ENCODE data around the gene PGRMC2.
"Not testable (repeated sequence)": the region's sequence is repeated elsewhere in the genome, so short reads cannot be mapped to it uniquely, and the experiment has no call there.

Gene PGRMC2

GRCh38 chr4:128268970-128269369 is 18.6 kb downstream of the PGRMC2 start:
- no peak for DNase-seq (ENCODE audit: low read depth in 2 of 2)

- DNase-seq (ENCODE audit: low read depth in 2 of 2), result no peak
Measured at GRCh38 chr4:128267745-128268144, 19.9 kb downstream of the PGRMC2 start.

- DNase-seq (ENCODE audit: low read depth in 2 of 2), result not testable (repeated sequence)
Measured at GRCh38 chr4:128267171-128267570, 20.4 kb downstream of the PGRMC2 start.

DNA sequence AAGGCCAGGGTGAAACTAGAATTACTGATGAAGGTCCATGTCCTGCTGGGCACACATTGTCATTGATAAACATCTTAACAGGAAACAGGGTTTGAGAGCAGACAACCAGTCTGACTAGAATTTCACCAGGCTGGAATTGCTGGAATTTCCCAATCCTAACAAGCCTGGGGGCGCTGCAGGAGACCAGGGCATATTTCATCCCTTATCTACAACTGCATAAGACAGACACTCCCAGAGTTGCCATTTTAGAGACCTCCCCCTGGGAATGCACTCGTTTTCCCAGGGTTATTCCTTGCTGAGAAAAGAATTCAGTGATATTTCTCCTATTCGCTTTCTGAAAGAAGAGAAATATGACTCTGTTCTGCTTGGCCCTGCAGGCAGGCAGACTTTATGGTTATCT is 22.1 kb downstream of the PGRMC2 start:
- DNase-seq (ENCODE audit: low read depth in 2 of 2), result not testable (repeated sequence)

GRCh38 chr4:128259889-128260288 is 27.7 kb downstream of the PGRMC2 start:
- DNase-seq (ENCODE audit: low read depth in 2 of 2), result not testable (repeated sequence)

DNA sequence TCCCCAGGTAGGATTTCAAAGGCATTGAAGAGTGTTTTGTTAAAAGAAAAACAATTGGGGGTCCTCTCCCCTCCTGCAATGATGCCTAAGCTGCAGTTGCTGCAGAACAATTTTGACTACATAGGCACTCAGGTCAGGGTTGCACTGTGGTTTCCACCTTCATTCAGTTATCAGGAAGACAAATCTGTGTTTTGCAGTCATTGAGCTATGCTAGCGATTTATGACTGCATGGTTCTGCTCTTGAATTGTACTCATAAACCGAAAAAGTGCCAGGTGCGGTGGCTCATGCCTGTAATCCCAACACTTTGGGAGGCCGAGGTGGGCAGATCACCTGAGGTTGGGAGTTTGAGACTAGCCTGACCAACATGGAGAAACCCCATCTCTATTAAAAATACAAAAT is 29.4 kb downstream of the PGRMC2 start:
- DNase-seq (ENCODE audit: low read depth in 2 of 2), result not testable (repeated sequence)

- no peak for DNase-seq (ENCODE audit: low read depth in 2 of 2)
Measured at GRCh38 chr4:128256539-128256938, 31.1 kb downstream of the PGRMC2 start.

DNA sequence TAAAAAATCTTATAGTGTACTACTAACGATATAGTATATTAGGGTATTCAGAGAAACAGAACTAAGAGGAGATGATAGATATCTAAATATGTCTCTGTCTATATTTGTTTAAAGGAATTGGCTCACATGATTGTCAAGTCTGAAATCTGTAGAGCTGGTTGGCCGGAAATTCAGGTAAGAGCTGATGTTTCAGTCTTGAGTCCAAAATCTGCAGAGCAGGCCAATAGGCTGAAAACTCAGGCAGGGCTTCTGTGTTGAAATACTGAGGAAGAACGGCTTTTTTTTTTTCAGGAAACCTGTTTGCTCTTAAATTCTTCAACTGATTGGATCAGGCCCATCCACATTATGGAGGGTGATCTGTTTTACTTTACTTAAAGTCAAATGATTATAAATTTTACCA is 31.7 kb downstream of the PGRMC2 start:
- DNase-seq (ENCODE audit: low read depth in 2 of 2), result no peak

- DNase-seq (ENCODE audit: low read depth in 2 of 2), result no peak
Measured at GRCh38 chr4:128249787-128250668, 37.6 kb downstream of the PGRMC2 start.

GRCh38 chr4:128247906-128248305 is 39.7 kb downstream of the PGRMC2 start:
- DNase-seq (ENCODE audit: low read depth in 2 of 2), result no peak

- not testable (repeated sequence) for DNase-seq (ENCODE audit: low read depth in 2 of 2)
Measured at GRCh38 chr4:128245391-128245790, 42.2 kb downstream of the PGRMC2 start.

DNA sequence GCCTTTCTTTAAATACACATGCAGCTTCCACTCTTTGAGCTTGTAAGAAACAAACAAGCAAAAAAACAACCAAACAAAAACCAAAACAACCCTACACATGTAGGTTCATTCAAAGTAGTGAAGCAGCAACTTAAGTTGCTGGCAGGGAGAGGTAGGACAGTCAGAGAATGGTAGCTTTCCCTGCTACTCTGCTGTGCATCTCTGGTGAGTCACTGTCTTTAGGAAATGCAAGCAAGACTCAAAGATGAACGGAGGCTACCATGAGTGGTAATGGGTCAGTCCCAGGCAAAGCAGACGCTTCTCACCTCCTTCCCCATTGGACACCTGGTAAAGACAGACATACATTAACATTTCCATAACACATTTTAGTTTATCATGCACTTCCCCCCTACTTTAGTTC is 43.2 kb downstream of the PGRMC2 start:
- no peak for DNase-seq (ENCODE audit: low read depth in 2 of 2)

- no peak for DNase-seq (ENCODE audit: low read depth in 2 of 2)
Measured at GRCh38 chr4:128242601-128243000, 45.0 kb downstream of the PGRMC2 start.

- no peak for DNase-seq (ENCODE audit: low read depth in 2 of 2)
Measured at GRCh38 chr4:128241981-128242380, 45.6 kb downstream of the PGRMC2 start.

GRCh38 chr4:128241425-128241913 is 46.1 kb downstream of the PGRMC2 start:
- DNase-seq (ENCODE audit: low read depth in 2 of 2), result no peak

GRCh38 chr4:128241019-128241418 is 46.6 kb downstream of the PGRMC2 start:
- no peak for DNase-seq (ENCODE audit: low read depth in 2 of 2)

DNA sequence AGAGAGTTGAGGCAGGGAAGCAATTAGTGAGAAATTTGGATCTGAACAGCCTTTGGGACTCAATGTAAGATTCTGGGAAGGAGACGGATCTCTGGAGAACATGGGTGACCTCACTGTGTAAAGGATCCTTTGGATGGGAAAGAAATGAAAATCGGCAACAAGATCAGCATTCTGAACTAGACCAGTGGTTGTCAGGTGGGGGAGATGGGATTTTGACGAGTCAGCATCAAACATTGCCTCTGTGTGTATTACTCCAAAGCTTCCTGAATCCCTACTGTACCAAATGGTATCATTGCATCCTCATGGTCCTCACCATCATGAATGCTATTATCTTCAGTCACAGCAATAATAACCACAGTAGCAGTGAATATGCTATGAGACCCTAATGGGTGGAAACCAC is 52.8 kb downstream of the PGRMC2 start:
- DNase-seq (ENCODE audit: low read depth in 2 of 2), result no peak

DNA sequence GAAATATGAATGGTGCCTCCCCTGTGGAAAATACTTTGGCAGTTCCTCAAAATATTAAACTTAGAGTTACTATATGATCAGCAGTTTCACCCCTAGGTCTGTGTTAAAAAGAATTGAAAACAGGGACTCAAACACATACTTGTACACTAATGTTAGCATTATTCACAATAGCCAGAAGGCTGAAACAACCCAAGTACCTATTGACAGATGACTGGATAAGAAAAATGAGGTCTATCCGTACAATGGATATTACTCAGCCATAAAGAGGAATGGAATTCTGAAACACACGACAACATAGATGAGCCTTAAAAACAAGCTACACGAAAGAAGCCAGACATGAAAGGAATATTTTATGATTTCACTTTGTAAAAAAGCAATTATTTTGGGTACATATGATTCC is 54.9 kb downstream of the PGRMC2 start:
- DNase-seq (ENCODE audit: low read depth in 2 of 2), result no peak

DNA sequence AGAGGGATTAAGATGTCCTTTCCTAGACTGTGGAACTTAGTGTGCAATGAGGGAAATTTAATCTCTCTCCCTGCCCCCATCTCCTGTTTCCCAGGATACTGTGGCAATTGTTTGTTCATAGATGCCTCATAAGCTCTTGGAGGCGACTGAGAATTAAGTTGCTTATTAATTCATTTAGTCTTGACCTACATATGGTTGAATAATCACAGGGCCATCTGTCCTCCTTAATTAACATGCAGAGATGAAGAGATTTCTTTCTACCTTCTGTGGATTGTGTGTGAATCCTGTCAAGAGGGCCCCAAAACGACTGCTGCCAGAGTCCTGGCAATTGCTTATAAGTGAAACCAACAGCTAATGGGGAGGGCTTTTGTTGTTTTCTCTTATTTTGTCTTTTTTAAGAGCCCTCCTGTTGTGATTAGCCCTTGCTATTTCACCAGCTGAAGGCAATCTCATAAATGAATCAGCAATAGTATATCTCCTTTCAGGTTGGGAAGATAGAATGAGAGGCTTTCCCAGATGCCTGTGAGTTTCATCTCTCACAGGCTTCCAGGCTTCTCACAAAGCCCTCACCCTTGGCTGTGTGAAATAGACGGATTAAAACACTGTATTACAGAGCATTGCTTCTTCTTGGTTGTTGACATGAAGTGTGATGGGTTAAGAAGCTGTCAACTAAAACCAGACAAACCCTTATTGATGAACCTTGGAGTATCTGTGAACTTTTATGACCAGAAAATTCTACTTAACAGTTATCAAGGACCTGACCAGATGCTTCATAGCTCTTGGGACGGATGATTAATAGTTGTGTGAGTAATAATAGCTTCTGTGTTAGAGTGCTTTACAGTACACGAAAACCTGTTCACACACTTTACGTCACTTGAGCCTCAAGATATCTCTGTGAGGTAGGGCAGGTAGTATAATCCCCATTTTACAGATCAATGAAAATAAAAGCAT is 58.5 kb downstream of the PGRMC2 start:
- DNase-seq (ENCODE audit: low read depth in 2 of 2), result no peak

DNA sequence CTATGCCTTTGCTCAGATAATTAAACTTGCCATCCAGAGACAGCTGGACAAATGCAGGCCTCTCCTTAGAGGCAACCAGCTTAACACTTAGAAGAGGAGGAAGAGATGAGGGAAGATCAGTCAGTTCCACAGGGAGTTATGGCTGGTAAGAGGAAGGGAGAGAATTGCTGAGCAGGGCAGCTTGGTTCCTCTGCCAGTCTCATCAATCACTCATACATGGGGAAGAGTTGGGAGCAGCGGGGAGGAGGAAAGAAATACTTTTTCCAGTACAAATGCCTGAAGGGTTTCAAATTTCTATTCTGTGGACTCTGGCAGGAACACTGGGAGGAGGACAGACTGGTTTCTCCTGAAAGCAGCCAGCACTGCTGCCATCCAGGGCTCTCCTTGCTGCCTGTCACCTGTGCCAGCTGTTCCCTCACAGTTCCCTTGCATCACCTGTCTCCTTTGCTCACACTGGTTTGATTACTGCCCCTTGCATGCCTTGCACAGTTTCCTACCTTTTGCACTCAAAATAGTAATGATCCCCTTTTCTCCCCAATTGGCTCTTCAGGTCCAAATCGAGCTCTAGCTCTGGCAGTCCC is 59.5 kb downstream of the PGRMC2 start:
- no peak for DNase-seq (ENCODE audit: low read depth in 2 of 2)

GRCh38 chr4:128225148-128225547 is 62.5 kb downstream of the PGRMC2 start:
- DNase-seq (ENCODE audit: low read depth in 2 of 2), result no peak

GRCh38 chr4:128221586-128221985 is 66.0 kb downstream of the PGRMC2 start:
- DNase-seq (ENCODE audit: low read depth in 2 of 2), result no peak

Data from stimulated activated CD8-positive, alpha-beta memory T cell treated with anti-CD3 and anti-CD28 coated beads, Interleukin-2, amount 100 ng/mL, for 1 hour (primary cell).